ENCODE results near the gene PRKN.

- no peak for TF ChIP-seq POLR2A (IDR thresholded peaks at IDR 0.05; ENCODE audit: low read depth, low read length)
- no peak for TF ChIP-seq CTCF (IDR thresholded peaks at IDR 0.05; ENCODE audit: extremely low read depth in 1 of 2, insufficient read depth in 1 of 2, low read depth in 1 of 2, low read length in 2 of 2)
- TF ChIP-seq EZH2 (IDR thresholded peaks at IDR 0.05; ENCODE audit: borderline replicate concordance, low read depth, low read length, severe bottlenecking), result no peak
- TF ChIP-seq MAX (IDR thresholded peaks at IDR 0.05; ENCODE audit: insufficient read depth, insufficient read length), result no peak
- no peak for TF ChIP-seq POLR2AphosphoS5 (IDR thresholded peaks at IDR 0.05; ENCODE audit: insufficient read depth, low read depth, low read length)
Measured at GRCh38 chr6:162125659-162126058, 601.9 kb downstream of the PRKN start.

Data from endothelial cell of umbilical vein (primary cell).